ENCODE measurements around the gene EIF2AK3.

Gene EIF2AK3

GRCh38 chr2:88537640-88538039 lies 89.6 kb downstream of the EIF2AK3 start:
- FAIRE-seq, result no peak

DNA sequence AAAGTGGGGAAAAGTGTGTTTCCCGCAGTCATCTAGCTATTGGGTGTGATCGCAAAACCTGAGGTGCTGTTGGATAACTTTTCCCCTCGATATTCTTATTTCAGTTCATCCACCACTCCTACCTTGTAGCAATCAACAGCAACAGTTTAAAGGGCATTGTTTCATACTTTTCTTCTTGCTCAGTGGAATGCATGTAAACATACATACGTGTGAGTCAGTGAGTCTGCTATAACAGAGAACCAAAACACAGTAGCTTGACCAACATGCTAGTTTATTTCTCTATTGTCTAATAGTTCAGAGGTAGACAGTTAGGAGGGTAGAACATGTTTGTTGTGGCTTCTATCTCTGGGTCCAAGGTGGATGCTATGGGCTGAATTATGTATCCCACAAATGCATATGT lies 97.2 kb downstream of the EIF2AK3 start:
- no peak for FAIRE-seq

GRCh38 chr2:88521445-88522073 lies 105.7 kb downstream of the EIF2AK3 start:
- no peak for FAIRE-seq

- FAIRE-seq, result no peak
Observed at GRCh38 chr2:88517759-88518201, 109.5 kb downstream of the EIF2AK3 start.
